Measurements from ENCODE around the gene PKP4.

Gene PKP4

DNA sequence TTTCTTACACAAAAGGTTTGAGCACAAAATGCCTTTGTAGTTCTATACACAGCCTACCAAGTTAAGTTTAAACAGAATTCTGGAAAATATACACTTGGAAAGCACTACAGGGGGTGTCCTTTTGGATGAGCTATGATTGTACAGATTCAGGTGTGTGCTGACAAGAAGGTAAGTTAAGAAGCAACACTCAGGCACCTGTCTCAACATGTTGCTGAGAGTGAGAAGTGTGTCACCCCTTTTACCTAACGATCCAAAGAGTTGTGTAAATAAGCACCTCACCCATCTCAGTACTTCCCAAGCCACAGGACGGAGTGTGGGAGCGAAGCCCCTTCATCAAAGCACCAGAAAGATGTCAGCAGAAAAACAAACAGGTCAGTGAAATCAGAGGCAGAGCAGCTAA lies 228.9 kb downstream of the PKP4 start:
- no peak overlapping the region for H2AFZ ChIP-seq (ENCODE audit: low read depth, low read length, severe bottlenecking)
- no peaks in the 10 kb centered on the region for H4K20me1 ChIP-seq (ENCODE audit: low read depth, low read length)
- H3K4me2 ChIP-seq (ENCODE audit: low read depth, low read length, poor library complexity, severe bottlenecking) = no peak overlapping the region
- no peaks in the 10 kb centered on the region for H3K9me3 ChIP-seq (ENCODE audit: insufficient read depth, low read length)
- H3K27ac ChIP-seq (ENCODE audit: low read depth, low read length) = no peak overlapping the region
- H3K79me2 ChIP-seq (ENCODE audit: insufficient read depth, low read length) = no peaks in the 10 kb centered on the region
- H3K27me3 ChIP-seq (ENCODE audit: low read length) = no peaks in the 10 kb centered on the region
- H3K9me2 ChIP-seq (replicated peaks; ENCODE audit: insufficient read depth, low read length) = no peaks in the 10 kb centered on the region
- no peak overlapping the region for H3K4me3 ChIP-seq (ENCODE audit: insufficient read depth, low read length, poor library complexity, severe bottlenecking)
- TF ChIP-seq, protein P1, sequence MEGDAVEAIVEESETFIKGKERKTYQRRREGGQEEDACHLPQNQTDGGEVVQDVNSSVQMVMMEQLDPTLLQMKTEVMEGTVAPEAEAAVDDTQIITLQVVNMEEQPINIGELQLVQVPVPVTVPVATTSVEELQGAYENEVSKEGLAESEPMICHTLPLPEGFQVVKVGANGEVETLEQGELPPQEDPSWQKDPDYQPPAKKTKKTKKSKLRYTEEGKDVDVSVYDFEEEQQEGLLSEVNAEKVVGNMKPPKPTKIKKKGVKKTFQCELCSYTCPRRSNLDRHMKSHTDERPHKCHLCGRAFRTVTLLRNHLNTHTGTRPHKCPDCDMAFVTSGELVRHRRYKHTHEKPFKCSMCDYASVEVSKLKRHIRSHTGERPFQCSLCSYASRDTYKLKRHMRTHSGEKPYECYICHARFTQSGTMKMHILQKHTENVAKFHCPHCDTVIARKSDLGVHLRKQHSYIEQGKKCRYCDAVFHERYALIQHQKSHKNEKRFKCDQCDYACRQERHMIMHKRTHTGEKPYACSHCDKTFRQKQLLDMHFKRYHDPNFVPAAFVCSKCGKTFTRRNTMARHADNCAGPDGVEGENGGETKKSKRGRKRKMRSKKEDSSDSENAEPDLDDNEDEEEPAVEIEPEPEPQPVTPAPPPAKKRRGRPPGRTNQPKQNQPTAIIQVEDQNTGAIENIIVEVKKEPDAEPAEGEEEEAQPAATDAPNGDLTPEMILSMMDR (IDR thresholded peaks at IDR 0.05; ENCODE audit: insufficient read depth, low read length, poor library complexity, severe bottlenecking) = no peak
- TF ChIP-seq EZH2phosphoT487 (conservative IDR thresholded peaks at IDR 0.05; ENCODE audit: low read length) = no peak
- H3F3A ChIP-seq (ENCODE audit: insufficient read depth) = no peaks in the 10 kb centered on the region
- H3K36me3 ChIP-seq (ENCODE audit: low read length) = no peaks in the 10 kb centered on the region
- no peak overlapping the region for H3K9ac ChIP-seq (ENCODE audit: low read length)

DNA sequence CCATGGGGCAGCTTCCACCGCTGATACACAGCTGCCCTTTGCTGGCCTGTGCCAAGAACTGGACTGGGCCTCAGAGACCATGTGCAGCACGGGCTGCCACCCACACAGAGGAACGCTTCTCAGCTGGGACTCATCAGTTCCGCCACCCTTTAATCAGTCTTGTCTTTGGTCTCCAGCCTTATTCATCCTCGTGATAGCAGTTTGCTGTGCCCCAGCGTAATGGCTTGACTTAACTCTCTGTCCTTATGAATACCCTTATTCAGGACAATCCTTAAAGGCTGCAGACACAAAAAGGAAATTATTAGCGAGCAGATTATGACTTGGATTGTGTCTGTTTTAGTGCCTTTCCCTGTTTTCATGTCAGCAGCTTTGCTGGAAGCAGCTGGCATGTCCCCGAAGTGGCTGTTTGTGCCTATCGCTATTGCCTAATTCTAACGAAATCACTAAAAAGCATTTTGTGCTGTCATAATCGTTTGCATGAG lies 229.5 kb downstream of the PKP4 start:
- Histone ChIP-seq H3K27me3 (ENCODE audit: low read length) (no peaks in the 10 kb centered on the region), H3K9ac (ENCODE audit: low read length) (no peak overlapping the region), H3K27ac (ENCODE audit: low read depth, low read length) (no peak overlapping the region), H2AFZ (ENCODE audit: low read depth, low read length, severe bottlenecking) (no peak overlapping the region), H4K20me1 (ENCODE audit: low read depth, low read length) (no peaks in the 10 kb centered on the region), H3F3A (ENCODE audit: insufficient read depth) (no peaks in the 10 kb centered on the region), H3K79me2 (ENCODE audit: insufficient read depth, low read length) (no peaks in the 10 kb centered on the region), H3K9me2 (replicated peaks; ENCODE audit: insufficient read depth, low read length) (no peaks in the 10 kb centered on the region), H3K4me3 (ENCODE audit: insufficient read depth, low read length, poor library complexity, severe bottlenecking) (no peak overlapping the region), H3K4me2 (ENCODE audit: low read depth, low read length, poor library complexity, severe bottlenecking) (no peak overlapping the region), H3K36me3 (ENCODE audit: low read length) (no peaks in the 10 kb centered on the region), H3K9me3 (ENCODE audit: insufficient read depth, low read length) (no peaks in the 10 kb centered on the region)
- TF ChIP-seq, protein P1 (IDR thresholded peaks at IDR 0.05; ENCODE audit: insufficient read depth, low read length, poor library complexity, severe bottlenecking) = no peak
- TF ChIP-seq EZH2phosphoT487 (conservative IDR thresholded peaks at IDR 0.05; ENCODE audit: low read length) = no peak

DNA sequence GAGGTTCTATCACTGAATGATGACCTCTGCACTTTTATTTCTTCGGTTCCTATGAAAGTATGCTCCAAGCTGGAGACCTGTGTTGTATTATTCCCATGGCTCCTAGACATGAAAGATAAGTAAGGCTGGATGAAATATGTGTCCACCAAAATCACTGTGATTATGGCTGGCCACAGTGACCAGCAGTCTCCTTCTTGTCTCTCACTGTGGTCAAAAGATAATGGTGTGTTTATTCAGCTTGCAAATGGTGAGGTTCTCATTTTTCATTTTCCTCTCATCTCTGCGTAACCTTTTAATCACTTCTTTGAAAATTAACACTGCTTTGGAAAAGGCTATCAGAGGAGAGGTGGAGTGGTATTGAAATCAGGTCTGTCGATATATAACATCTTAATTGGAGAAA lies 230.6 kb downstream of the PKP4 start:
- Histone ChIP-seq H3K27ac (ENCODE audit: low read depth, low read length) (no peak overlapping the region), H3K79me2 (ENCODE audit: insufficient read depth, low read length) (no peaks in the 10 kb centered on the region), H3K27me3 (ENCODE audit: low read length) (no peaks in the 10 kb centered on the region), H4K20me1 (ENCODE audit: low read depth, low read length) (no peaks in the 10 kb centered on the region), H3K4me3 (ENCODE audit: insufficient read depth, low read length, poor library complexity, severe bottlenecking) (no peak overlapping the region), H2AFZ (ENCODE audit: low read depth, low read length, severe bottlenecking) (no peak overlapping the region), H3K9me2 (replicated peaks; ENCODE audit: insufficient read depth, low read length) (no peaks in the 10 kb centered on the region), H3F3A (ENCODE audit: insufficient read depth) (no peaks in the 10 kb centered on the region), H3K36me3 (ENCODE audit: low read length) (no peaks in the 10 kb centered on the region), H3K4me2 (ENCODE audit: low read depth, low read length, poor library complexity, severe bottlenecking) (no peak overlapping the region), H3K9ac (ENCODE audit: low read length) (no peak overlapping the region), H3K9me3 (ENCODE audit: insufficient read depth, low read length) (no peaks in the 10 kb centered on the region)
- TF ChIP-seq, protein P1 (IDR thresholded peaks at IDR 0.05; ENCODE audit: insufficient read depth, low read length, poor library complexity, severe bottlenecking) = no peak
- TF ChIP-seq EZH2phosphoT487 (conservative IDR thresholded peaks at IDR 0.05; ENCODE audit: low read length) = no peak
